ENCODE results near the gene MYOD1.

Gene MYOD1

DNA sequence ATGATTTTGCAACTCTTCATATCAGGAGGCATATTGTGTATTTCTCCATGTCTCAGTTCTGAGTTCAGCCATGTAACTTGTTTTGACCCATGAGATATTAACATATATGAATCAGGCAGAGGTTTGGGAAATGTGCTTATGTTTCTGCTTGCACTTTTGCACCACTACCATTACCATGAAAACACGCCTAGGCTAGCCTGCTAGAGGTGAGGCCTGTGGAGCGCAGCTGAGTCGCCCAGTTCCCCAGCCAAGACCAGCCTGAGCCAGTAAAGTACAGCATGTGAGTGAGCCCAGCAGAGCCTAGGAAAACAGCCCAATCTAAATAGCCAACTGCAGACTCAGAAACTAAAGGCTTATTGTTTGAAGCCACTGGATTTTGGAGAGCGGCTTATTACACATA, 18.4 kb upstream of the MYOD1 start:
- in situ Hi-C loops (cut with MboI; ENCODE audit: low sequenced_read_pairs), result no loop called here

DNA sequence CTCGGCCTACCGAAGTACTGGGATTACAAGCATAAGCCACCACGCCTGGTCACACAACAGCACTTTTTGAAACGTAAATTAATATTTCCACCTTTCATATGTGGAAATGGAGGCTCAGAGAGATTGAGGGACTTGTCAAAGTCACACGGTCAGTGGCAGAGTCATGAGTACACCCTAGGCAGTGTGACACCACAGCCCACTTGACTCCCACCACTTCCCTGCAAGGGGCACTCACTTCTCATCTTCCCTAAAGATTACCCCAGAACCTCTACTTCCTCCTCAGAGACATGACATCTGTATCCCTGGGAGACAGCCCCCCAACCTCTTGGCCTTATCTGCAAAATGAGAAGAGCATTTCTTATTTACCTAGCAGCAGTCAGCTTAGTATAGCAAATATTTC, 16.5 kb upstream of the MYOD1 start:
- in situ Hi-C loops (cut with MboI; ENCODE audit: low sequenced_read_pairs), result no loop called here

DNA sequence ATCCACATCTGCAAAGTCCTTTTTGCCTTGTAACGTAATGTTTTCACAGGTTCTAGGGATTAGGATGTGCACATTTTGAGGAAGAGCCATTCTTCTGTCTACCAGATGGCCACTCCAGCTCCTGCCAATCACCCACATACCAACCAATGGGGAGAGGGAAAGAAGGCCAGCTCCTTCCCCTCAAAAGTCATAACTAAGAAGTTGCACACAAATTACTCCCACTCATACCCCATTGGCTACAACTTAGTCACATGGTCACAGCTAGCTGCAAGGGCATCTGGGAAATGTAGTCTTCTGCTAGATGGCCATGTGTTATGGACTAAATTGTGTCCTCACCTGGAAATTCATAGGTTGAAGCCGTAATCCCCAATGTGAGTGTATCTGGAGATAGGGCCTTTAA, 15.4 kb upstream of the MYOD1 start:
- in situ Hi-C loops (cut with MboI; ENCODE audit: low sequenced_read_pairs), result no loop called here

DNA sequence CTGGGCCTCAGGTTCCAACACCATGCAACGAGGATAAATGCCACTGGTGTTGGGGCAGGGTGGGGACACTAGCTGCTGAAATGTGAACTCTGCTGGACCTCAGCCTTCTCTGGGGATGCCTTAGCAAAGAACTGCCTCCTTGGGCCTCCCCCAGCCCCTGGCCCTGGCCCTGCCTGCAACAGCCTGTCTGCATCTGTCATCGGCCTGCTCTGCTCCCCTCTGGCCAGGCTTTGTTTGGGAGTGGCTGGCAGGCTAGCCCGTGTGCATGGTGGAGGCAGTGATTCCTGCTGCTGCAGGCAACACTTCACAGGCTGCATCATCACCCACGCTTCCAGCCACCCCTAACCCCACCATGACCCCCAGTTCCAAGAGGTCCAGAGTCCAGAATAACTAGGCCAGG, 11.5 kb upstream of the MYOD1 start:
- in situ Hi-C loops (cut with MboI; ENCODE audit: low sequenced_read_pairs), result no loop called here

DNA sequence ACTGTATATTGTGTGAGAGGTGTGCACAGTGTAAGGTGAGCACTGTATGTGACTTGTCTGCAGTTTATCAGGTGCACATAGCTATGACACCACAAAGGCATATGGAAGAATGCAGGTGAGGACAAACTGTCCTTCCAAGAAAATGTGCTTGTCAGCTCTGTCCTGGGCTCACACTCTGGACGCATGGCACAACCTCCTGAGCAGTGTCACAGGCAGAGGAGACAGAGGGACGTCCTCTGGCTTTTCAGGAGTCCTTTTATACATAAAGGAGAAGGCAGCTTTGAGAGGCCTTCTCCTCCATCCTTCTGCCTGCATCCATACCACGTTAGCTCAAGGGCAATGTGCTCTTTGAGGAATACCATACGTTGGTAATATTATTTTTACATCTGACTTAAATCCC, 7.5 kb upstream of the MYOD1 start:
- in situ Hi-C loops (cut with MboI; ENCODE audit: low sequenced_read_pairs), result no loop called here

DNA sequence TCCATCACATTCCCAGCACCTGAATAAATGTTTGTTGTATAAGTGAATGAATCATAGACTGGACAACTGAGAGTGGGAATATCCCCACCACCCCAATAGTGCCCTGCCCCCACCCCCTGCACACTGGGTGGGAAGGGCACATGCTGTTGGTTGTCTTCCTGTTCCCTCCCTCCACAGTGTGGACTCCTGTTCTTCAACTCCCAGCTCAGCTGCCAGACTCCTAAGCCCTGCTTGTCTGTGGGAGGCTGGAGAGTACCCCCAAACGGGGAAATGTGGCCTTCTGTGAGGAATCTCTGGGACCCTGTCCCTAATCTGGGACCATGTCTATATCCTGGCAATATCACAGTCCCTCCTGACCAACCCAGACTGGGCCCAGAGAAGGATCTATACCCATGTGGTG, 5.5 kb upstream of the MYOD1 start:
- in situ Hi-C loops (cut with MboI; ENCODE audit: low sequenced_read_pairs), result no loop called here

DNA sequence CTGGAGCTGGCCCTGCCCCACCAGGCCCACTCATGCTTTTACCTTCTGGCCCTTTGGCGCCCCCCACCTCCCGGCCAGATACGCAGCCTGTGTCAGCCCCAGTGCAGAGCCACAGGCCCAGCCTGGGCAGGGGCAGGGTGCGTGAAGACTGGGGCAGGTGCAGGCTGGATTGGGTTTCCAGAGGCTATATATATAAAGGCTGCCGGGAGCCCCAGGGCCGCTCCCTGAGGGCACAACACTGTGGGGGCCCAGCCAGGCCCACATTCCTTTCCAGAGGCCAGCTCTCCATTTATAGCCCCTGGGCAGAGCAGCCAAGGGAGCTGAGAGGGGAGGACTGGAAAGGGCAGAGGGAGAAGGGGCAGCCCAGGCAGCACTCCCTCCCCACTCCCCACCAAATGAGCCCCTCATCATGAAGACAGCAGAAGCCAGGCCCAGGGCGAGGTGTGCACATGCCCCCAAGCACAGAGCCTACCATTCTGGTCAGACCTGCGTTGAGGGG, 5.0 kb upstream of the MYOD1 start:
- in situ Hi-C loops (cut with MboI; ENCODE audit: low sequenced_read_pairs), result no loop called here

DNA sequence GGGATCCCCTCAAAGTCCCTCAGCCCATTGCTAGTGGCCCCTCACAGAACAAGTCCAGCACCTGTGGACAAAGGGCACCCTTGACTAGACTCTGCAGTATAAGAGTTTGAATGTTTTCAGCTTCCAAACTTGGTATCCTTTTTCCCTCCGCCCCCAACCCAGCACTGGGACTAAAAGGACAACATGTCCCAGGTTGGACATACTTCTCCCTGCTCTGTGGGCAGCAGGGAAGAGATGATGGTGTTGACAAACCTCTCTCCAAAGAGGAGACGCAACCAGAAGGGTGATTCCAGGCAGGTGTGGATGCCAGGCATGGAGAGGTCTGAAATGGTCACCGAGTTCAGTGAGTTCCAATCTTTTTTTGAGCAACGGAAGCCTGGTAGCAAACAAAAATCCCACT, 4.5 kb upstream of the MYOD1 start:
- in situ Hi-C loops (cut with MboI; ENCODE audit: low sequenced_read_pairs), result no loop called here

DNA sequence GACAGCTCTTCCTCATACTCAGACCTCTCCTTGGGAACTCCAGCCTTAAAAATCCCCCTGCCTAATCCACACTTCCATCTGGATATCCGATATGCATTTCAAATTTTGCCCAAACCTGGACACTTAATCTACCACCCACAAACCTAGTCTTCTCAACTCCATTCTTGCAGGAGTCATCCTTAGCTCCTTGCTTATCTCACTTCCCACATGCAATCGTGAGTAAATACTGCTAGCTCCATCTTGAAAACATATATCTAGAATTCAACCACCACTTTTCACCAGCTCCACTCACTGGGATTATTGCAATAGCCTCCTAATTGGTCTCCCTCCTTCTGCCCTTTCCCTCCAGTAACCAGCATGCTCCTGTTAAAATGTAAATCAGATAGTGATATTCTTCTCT, 2.6 kb upstream of the MYOD1 start:
- in situ Hi-C loops (cut with MboI; ENCODE audit: low sequenced_read_pairs), result no loop called here

DNA sequence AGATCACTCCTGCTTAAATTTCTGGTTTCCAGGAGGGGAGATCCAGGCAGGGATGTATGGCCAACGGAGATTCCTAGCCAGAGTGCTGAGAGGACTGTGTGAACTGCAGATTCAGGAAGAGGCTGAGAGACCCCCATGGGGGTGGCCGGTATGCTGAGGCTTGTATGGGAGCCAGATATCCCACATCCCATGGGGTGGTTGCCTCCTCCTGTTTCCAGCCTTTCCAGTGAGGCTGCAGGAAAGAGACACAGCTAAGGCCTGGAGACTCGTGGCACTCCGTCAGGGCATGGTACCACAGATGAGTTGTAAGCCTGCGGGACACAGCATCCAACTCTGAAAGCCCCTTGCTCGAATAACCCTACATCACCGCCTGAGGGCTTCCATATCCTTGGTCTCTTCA, 1.4 kb upstream of the MYOD1 start:
- in situ Hi-C loops (cut with MboI; ENCODE audit: low sequenced_read_pairs), result no loop called here

DNA sequence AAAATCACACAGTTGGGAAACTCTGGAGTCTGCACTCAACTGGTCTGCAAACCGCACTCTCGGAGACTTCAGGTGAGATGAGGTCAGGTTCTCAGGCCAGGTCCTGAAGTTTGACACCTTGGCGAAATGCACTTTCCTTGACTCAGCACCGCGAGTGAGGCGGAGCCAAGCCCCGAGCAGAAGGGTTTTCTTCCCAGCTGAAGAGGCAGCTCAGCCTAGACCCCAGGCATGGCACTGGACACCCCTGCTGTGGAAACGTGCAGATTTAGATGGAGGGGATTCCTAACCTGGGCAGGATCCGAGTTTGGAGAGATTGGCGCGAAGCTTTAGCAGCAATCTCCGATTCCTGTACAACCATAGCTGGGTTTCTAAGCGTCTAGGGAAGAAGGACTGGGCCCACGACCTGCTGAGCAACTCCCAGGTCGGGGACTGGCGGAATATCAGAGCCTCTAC, 835 bp upstream of the MYOD1 start:
- in situ Hi-C loops (cut with MboI; ENCODE audit: low sequenced_read_pairs), result no loop called here

DNA sequence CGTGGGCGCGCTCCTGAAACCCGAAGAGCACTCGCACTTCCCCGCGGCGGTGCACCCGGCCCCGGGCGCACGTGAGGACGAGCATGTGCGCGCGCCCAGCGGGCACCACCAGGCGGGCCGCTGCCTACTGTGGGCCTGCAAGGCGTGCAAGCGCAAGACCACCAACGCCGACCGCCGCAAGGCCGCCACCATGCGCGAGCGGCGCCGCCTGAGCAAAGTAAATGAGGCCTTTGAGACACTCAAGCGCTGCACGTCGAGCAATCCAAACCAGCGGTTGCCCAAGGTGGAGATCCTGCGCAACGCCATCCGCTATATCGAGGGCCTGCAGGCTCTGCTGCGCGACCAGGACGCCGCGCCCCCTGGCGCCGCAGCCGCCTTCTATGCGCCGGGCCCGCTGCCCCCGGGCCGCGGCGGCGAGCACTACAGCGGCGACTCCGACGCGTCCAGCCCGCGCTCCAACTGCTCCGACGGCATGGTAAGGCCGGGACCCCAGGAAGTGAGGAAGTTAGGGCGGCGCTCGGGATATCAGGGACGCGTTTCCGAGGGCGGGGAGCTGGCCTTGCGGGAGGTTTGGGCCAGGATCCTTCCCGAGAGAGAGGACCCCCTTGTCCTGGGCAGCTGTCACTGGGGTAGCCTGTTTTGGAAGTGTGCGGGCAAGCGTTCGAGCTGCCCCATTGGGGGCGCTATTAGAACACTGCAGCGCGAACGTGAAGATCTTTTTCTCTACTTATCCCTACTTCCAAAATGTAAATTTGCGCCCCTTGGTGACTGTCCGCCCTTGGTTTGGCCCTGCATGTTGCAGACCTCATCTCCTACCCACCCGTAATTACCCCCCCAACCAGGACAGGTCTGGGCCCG, 796 bp downstream of the MYOD1 start:
- in situ Hi-C loops (cut with MboI; ENCODE audit: low sequenced_read_pairs), result no loop called here

DNA sequence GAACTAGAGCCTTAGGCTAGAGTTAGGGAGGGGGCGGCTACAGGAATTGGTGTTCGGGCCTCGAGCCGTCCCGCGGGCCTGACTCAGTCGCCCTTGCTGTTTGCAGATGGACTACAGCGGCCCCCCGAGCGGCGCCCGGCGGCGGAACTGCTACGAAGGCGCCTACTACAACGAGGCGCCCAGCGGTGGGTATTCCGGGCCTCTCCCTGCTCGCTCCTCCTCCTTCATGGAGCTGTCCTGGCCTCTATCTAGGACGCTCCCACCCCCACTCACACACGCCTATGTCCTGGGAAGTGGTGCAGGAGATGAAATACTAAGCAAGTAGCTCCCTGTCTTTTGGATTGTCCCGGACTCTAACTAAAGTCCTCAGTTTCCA, 1.4 kb downstream of the MYOD1 start:
- in situ Hi-C loops (cut with MboI; ENCODE audit: low sequenced_read_pairs), result no loop called here

DNA sequence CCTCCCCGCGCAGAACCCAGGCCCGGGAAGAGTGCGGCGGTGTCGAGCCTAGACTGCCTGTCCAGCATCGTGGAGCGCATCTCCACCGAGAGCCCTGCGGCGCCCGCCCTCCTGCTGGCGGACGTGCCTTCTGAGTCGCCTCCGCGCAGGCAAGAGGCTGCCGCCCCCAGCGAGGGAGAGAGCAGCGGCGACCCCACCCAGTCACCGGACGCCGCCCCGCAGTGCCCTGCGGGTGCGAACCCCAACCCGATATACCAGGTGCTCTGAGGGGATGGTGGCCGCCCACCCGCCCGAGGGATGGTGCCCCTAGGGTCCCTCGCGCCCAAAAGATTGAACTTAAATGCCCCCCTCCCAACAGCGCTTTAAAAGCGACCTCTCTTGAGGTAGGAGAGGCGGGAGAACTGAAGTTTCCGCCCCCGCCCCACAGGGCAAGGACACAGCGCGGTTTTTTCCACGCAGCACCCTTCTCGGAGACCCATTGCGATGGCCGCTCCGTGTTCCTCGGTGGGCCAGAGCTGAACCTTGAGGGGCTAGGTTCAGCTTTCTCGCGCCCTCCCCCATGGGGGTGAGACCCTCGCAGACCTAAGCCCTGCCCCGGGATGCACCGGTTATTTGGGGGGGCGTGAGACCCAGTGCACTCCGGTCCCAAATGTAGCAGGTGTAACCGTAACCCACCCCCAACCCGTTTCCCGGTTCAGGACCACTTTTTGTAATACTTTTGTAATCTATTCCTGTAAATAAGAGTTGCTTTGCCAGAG, 2.0 kb downstream of the MYOD1 start:
- in situ Hi-C loops (cut with MboI; ENCODE audit: low sequenced_read_pairs), result no loop called here

DNA sequence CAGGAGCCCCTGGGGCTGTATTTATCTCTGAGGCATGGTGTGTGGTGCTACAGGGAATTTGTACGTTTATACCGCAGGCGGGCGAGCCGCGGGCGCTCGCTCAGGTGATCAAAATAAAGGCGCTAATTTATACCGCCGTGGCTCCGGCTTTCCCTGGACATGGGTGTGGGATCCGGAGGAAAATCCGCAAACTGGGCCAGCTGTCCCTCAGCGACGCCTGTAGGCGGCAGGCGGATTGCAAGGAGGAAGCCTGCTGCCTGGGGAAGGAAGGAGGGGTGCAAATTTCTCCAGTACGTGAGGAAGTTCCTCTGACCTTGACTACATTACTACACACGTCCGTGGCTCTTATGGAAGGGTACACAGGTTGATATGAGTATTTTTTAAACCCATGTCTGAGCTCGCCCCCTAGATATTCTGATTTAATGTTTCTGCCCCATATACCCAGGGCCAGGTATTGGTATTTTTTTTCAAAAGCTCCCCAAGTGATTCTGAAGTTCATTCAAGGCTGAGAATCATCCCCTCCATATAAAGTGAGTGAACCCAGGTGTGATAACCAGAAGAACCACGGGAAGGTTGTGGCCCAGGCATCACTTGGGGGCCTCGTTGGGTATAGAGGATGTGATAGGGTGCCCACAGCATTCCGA, 2.8 kb downstream of the MYOD1 start:
- in situ Hi-C loops (cut with MboI; ENCODE audit: low sequenced_read_pairs), result no loop called here

DNA sequence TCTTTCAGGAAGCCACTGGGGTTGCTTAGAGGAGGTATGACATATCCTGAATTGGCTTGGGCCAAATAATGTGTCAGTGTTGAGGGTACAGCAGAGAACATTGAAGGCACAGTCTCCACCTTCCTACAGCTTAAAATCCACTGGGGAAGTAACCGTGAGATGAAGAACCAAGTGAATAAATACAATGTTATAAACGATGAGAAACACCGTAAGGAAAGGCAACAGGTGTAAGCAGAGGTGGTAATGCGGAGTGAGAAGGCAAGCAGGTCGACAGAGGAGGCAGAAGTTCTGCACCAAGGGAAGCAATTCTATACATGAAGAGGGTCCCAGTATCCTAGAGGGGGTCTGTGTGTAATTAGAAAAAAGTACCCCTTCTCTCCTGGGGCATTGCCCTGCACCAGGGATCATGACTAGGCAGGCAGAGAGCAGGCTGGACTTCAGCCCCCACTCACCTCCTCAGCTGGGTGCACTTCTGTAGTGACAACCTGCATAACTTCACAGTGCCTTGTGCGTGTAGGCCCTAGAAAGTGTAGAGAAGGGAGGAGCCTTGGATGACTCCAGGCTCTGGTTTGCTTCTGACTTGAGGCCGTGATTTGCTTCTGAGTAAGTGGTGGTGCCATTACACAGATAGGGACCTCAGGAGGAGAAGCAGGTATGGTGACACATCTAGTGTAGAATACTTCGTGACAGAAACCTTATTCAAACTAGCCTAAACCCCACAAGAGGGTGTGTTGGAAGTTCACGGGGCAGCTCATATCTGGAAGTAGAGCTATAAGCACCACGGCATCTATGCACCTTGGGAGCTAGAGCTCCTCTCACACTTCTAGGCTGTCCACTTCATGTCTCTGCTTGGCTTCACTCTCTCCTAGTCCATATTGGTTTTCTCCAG, 4.9 kb downstream of the MYOD1 start:
- in situ Hi-C loops (cut with MboI; ENCODE audit: low sequenced_read_pairs), result no loop called here

DNA sequence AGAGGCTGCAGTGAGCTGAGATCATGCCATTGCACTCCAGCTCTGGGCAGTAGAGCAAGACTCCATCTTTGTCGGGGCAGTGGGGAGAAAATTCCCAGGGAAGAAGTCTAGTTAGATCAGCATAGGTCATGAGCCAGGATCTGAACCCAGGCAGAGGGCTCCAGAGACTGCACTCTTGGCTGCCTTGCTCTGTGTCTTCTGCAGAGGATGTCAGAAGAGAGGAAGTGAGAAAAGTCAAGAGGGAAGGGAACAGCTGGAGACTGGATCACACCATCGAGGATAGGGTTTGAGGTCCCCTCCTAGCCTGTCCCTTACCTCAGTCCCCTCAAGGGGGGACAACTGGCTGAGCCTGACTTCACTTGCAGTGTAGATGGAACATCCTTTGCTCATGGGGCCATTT, 5.8 kb downstream of the MYOD1 start:
- in situ Hi-C loops (cut with MboI; ENCODE audit: low sequenced_read_pairs), result no loop called here

DNA sequence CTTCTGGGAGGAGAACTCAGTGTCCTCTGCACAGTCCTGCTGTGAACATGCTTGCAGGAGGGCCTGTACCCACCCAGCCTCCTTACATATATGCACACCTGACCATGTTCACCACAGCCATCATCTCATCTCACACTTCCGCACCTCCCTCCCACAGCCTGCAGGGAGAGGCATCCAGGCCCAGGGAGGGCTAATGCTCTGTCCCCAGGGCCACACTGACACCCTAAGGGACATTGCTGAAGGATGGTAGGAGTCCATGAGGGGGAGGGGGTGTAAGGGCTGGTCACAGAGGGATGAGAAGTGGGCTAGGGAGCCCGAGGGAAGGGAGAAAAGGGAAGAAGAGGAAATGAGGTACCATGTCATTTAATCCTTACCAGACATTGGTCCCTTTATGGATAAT, 10.8 kb downstream of the MYOD1 start:
- in situ Hi-C loops (cut with MboI; ENCODE audit: low sequenced_read_pairs), result no loop called here

DNA sequence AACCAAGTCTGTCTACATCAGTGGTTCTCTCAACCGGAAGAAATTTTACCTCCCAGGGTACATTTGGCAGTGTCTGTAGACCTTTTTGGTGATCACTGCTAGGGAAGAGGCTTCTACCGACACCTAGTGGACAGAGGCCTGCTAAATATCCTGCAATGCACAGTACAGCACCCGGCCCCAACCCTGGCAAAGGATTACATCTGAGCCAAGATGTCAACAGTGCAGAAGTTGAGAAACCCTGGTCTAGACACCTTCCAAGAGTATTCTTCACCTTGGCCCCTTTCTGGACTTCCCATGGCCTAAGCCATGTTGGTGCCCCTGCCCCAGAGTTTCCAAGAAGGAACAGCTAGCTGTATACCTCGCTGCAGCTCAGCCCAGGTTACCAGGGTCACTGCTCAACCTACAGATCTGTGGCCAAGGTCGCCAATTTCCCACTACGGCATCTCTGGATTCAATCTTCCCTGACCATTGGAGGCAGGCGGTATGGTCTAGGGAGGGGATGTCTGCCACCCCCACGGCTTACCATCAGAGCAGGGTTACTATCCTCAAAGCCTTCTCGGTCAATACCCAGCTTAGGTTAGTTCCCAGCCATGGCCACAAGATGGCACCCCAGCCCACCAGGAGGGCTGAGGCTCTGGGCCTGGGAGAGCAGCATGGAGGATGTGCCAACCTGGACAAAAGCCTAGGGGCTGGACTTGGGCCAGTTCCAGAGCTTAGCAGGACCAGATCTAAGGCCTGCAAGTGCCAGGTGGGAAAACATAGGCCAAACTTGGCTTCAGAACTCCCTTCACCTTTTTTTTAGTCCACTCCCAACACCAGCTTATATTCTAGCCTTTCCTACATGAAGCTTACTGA, 11.5 kb downstream of the MYOD1 start:
- in situ Hi-C loops (cut with MboI; ENCODE audit: low sequenced_read_pairs), result no loop called here

DNA sequence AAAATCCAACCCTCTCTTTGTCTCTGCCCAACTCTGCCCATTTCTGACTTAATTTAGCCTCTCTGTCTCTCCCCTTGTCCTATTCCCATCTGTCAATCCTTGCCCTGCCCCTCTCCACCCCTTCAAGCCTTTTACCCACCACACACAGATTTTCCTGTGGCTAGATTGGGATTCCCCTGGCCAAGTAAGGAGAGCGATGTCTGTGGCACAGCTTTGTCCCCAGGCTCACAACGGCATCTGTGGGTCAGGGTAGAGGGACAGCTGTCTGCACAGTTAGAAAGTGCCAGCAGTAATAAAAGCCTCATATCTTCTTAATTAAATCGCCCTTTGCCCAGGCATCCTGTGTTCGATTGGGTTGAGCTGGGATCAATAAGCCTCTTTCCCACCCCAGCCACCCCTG, 13.9 kb downstream of the MYOD1 start:
- in situ Hi-C loops (cut with MboI; ENCODE audit: low sequenced_read_pairs), result no loop called here

Measured in hTERT RPE-1 (cell line).